Stimulated activated CD4-positive, alpha-beta T cell treated with anti-CD3 and anti-CD28 coated beads, Interleukin-15, amount 100 ng/mL, for 48 hours (primary cell): ENCODE measurements around the gene PPIG.
"Not testable (repeated sequence)": the region's sequence is repeated elsewhere in the genome, so short reads cannot be mapped to it uniquely, and the experiment has no call there.

Experiments
- DNase-seq, 2 donors: peaks; one replicate each; pipeline ENCODE4 v3.0.0-alpha.2; 2020; ENCODE audit warnings: low read depth in 2 of 2

PPIG gene

DNA sequence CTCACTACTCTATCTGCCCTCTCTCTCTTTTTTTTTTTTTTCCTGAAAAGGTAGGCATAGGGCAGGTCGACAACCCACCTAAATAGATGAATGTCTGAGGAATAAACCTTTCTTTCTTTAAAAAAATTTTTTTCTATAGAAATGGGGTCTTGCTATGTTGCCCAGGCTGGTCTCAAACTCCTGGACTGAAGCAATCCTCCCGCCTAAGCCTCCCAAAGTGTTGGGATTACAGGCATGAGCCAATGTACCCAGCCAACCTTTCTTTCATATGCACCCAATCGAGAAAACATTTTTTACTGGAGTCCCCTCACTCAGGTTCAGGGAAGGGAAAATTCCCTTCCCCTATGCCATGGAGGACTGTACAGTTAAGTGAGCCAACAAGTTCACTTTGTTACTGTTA lies 79.1 kb downstream of the PPIG start:
- no peak for DNase-seq

- no peak for DNase-seq
Observed at GRCh38 chr2:169664600-169664977, 80.4 kb downstream of the PPIG start.

GRCh38 chr2:169664978-169665930 lies 81.1 kb downstream of the PPIG start:
- no peak for DNase-seq

GRCh38 chr2:169667583-169667982 lies 83.4 kb downstream of the PPIG start:
- DNase-seq, result no peak

DNA sequence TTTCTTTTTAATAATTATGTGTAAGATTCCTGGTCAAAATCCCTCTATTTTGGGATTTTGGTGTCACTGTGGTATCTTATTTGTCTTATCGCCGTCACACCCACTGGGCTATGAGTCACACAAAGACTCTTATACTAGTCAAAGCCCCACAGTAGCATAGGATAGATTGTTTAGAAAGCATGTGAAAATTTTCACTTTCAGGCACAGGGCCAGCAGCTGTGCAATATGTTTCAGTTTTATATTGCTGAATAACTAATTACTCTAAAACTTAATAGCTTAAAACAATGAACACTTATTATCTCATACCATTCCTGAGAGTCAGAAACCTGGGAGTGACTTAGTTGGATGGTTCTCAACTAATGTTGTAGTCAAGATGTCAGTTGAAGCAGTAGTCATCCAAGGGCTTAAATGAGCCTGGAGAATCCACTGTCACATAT lies 86.1 kb downstream of the PPIG start:
- no peak for DNase-seq

GRCh38 chr2:169670937-169671336 lies 86.8 kb downstream of the PPIG start:
- DNase-seq, result no peak

DNA sequence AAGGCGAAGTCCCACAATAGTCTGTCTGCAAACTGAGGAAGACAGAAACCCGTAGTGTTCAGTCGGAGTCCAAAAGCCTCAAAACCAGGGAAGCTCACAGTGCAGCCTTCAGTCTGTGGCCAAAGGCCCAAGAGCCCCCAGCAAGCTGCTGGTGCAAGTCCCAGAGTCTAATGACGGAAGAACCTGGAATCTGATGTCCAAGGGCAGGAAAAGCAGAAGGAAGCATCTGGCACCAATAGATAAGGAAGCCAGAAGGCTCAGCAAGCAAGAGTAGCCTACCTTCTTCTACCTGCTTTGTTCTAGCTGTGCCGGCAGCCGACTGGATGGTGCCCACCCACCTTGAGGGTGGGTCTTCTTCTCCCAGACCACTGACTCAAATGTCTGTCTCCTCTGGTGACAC lies 88.3 kb downstream of the PPIG start:
- DNase-seq, result no peak

GRCh38 chr2:169673106-169673505 lies 89.0 kb downstream of the PPIG start:
- DNase-seq, result no peak

GRCh38 chr2:169673921-169674320 lies 89.8 kb downstream of the PPIG start:
- no peak for DNase-seq

GRCh38 chr2:169676357-169676756 lies 92.2 kb downstream of the PPIG start:
- no peak for DNase-seq

DNA sequence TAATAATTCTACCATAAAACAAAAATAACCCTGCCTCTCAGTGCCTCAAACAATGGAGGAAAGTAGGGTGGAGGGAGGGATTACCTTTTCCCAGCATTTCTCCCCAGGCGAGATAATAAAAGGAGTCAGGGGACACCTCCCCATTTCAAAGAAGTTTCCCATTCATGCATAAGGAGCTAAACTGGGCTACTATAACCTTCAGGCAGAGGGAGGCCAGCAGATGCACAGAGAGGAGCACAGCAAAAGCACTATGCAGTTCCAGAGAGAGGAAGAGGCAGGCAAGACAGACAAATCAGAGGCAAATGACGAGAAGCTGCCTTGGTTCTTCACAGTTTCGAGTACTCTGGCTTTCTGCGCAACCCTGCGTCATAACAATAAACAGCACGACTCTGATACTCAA lies 92.7 kb downstream of the PPIG start:
- DNase-seq, result no peak

DNA sequence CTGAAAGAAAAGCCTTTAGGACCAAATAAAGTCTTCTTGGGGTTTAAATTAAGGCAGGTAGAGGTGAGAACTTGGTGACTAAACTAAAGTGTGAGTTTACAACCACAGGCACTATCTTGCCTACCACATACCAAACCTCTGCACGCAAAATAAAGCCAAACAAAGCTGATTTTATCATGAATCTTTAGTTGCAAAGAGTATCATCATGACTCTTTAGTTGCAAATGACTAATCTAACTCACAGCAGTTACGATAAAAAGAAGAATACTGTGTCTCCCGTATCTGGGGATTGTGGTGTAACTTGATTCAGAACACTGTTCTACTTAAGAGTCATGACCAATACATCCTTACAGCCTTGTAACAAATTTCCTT lies 98.9 kb downstream of the PPIG start:
- peak in 1 of 2 donors; percentile 2 for DNase-seq

DNA sequence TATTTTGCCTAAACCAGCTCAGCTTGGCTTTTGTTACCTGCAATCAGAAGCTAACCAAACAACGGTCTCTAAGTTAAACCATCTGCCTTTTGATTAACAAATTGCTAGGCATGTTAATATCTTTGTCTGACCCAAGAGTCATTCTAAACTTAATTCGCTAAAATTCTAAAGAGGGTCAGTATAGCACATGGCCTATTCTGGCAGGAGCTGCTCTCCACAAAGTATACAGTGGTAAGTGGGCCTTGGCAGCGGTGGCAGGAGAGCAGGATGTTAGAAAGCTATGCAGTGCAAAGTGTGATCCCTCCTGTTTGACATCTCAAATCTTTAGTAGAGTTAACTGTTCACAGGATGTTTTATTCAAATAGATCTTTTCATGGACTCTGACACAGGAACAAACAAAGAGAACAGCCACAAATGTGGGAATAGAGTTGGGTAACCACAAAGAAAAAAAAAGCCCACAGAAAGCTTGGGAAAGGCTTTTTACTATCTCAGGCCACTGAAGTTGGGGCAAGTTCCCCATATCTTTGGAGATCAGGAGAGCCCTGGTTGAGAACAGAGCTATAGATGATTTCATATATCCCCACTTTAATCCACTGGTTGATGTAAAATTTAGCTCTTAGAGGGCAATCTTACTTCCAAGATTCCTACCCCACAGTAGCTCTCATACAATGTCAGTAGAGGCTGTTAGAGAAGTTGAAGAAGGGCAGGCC lies 99.4 kb downstream of the PPIG start:
- DNase-seq, result no peak

DNA sequence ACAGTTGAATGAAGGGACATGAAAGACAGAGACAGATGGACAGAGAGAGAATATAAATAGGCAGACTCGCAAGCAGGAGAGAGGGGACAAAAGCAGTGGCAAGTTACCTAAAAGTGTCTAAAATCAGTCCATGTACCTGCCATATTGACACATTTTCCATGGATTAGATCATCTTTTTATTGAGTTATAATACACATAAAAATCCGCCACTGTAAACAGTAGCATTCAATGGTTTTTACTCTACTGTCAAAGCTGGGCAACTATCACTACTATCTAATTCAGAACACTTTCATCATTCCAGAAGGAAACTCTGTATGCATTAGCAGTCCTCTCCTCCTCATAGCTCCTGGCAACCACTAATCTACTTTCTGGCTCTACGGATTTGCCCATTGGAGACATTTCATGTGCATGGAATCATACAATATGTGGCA lies 100.0 kb downstream of the PPIG start:
- no peak for DNase-seq

GRCh38 chr2:169684712-169685111 lies 100.6 kb downstream of the PPIG start:
- not testable (repeated sequence) for DNase-seq

DNA sequence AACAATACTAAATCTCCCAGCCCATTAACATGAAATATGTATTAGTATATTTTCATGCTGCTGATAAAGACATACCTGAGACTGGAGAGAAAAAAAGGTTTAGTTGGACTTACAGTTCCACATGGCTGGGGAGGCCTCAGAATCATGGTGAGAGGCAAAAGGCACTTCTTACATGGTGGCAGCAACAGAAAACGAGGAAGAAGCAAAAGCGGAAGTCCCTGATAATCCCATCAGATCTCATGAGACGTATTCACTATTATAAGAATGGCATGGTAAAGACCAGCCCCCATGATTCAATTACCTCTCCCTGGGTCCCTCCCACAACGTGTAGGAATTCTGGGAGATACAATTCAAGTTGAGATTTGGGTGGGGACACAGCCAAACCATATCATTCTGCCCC lies 102.7 kb downstream of the PPIG start:
- DNase-seq, result not testable (repeated sequence)

DNA sequence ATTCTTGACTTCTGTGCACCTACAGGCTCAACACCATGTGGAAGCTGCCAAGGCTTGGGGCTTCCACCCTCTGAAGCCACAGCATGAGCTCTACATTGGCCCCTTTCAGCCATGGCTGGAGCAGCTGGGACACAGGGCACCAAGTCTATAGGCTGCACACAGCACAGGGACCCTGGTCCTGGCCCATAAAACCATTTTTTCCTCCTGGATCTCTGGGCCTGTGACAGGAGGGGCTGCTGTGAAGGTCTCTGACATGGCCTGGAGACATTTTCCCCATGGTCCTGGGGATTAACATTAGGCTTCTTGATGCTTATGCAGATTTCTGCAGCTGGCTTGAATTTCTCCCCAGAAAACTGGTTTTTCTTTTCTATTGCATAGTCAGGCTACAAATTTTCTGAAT lies 103.8 kb downstream of the PPIG start:
- not testable (repeated sequence) for DNase-seq

DNA sequence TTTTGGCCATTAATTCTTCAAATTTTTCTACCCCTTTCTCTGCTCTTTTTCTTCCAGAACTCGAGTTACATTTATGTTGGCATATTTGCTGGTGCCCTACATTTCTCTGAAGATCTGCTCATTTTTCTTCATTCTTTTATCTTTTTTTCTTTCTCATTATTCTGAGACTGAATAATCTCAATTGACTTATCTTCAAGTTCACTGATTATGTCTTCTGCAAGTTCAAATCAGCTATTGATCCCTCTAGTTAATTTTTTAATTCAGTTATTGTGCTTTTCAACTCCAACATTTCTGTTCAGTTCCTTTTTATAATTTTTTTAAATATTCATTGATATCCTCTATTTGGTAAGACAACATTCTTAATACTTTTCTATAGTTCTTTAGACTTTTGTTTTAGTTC lies 106.8 kb downstream of the PPIG start:
- no peak for DNase-seq
